HEK293 (cell line): ENCODE measurements around the gene TLE2.
A peak's percentile ranks its signal among the peaks of the same experiment; 100 is the strongest.

Source experiments
- IKZF3 ChIP-seq: fragments of 450-650 bp; IDR thresholded peaks from 2 replicates; pipeline ENCODE4 v1.5.0; 2018; ENCODE audit warnings: missing biosample characterization, mild to moderate bottlenecking, missing genetic modification characterization, moderate library complexity
- ZFP37 ChIP-seq: fragments of 450-650 bp; formaldehyde crosslinking; IDR thresholded peaks from 2 replicates; pipeline ENCODE4 v1.5.1; 2016; ENCODE audit warnings: missing biosample characterization, missing genetic modification characterization
- ZNF112 ChIP-seq: fragments of 450-650 bp; formaldehyde crosslinking; IDR thresholded peaks from 2 replicates; pipeline ENCODE4 v1.5.0; 2017; ENCODE audit warnings: missing biosample characterization, missing genetic modification characterization
- ZNF660 ChIP-seq: fragments of 450-650 bp; IDR thresholded peaks from 2 replicates; pipeline ENCODE4 v1.5.1; 2018; ENCODE audit warnings: missing biosample characterization, mild to moderate bottlenecking, missing genetic modification characterization
- ZNF768 ChIP-seq: fragments of 450-650 bp; formaldehyde crosslinking; IDR thresholded peaks from 2 replicates; pipeline ENCODE4 v1.5.1; 2018; ENCODE audit warnings: missing biosample characterization, mild to moderate bottlenecking, missing genetic modification characterization
- TF ChIP-seq, protein P1 (sequence below): sonication (generic); formaldehyde crosslinking; IDR thresholded peaks from 2 replicates; pipeline ENCODE4 v1.8.1; 2022; ENCODE audit warnings: mild to moderate bottlenecking, moderate library complexity, missing genetic modification reagents

Gene TLE2

DNA sequence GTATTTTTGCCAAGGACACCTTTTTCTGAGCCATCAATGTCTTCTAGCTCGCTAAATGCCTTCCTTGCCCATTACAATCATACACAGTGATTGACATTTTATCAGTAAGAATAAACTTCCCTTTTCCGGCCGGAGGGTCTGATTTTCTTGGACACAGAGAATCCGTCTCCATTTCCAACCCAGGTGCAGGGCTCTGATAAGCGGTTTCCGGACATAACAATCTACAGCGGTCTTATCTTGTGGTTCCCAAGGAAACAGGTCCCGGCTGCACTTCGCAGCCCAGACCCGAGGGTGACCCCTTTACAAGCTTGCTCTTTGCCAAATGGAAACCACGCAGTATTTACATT lies 79.2 kb downstream of the TLE2 start (continued):
- TF ChIP-seq IKZF3 (0 out of 2 replicates have a peak, but pooled peaks have one; percentile 5), ZNF768 (tag by site-specific recombination) (no peak), ZNF112 (tag by site-specific recombination) (no peak), ZFP37 (tag by site-specific recombination) (no peak), ZNF660 (tag by site-specific recombination) (0 out of 2 replicates have a peak, but pooled peaks have one; percentile 11)
- TF ChIP-seq, protein P1, sequence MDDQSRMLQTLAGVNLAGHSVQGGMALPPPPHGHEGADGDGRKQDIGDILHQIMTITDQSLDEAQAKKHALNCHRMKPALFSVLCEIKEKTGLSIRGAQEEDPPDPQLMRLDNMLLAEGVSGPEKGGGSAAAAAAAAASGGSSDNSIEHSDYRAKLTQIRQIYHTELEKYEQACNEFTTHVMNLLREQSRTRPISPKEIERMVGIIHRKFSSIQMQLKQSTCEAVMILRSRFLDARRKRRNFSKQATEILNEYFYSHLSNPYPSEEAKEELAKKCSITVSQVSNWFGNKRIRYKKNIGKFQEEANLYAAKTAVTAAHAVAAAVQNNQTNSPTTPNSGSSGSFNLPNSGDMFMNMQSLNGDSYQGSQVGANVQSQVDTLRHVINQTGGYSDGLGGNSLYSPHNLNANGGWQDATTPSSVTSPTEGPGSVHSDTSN (CRISPR knock-in tag) = no peak
